Transverse colon (tissue), 4 donors: ENCODE measurements around the gene NUBP1. TPM values are rescaled to one million over a fixed set of nuclear protein-coding genes. Genes with fewer than 3 reads are reported as not detected.

Experiments used
- DNase-seq: peaks from one replicate; pipeline ENCODE4 v3.0.0-alpha.2; 2019
- H3K27ac ChIP-seq, 4 donors: fragments of 200-600 bp; sonication (generic); 2 replicates each; pipeline ENCODE4 v1.5.1; 2016 to 2018; ENCODE audit warnings: inconsistent platforms in 4 of 4
- H3K27me3 ChIP-seq: fragments of 200-600 bp; sonication (generic); 2 replicates; pipeline ENCODE4 v1.5.1; 2017; ENCODE audit warnings: inconsistent platforms
- H3K36me3 ChIP-seq, 4 donors: fragments of 200-600 bp; sonication (generic); 2 replicates each; pipeline ENCODE4 v1.5.1; 2017 to 2019; ENCODE audit warnings: inconsistent platforms in 4 of 4
- H3K4me1 ChIP-seq, 4 donors: fragments of 200-600 bp; sonication (generic); 2 replicates each; pipeline ENCODE4 v1.5.1; 2017 to 2020; ENCODE audit warnings: inconsistent platforms in 4 of 4
- H3K4me3 ChIP-seq, 4 donors: fragments of 200-600 bp; sonication (generic); 1 replicate in 1 of 4; 2 replicates in 3 of 4; pipeline versions ENCODE4 v1.5.1 to v1.6.1; 2017 to 2019; ENCODE audit warnings: inconsistent platforms in 4 of 4
- H3K9me3 ChIP-seq, 2 donors: fragments of 200-600 bp; sonication (generic); 2 replicates each; pipeline ENCODE4 v1.5.1; 2017 to 2019; ENCODE audit warnings: inconsistent platforms in 2 of 2
- CTCF ChIP-seq, 5 experiments: fragments of 200-600 bp in 3 of 5; fragments of 450-650 bp in 2 of 5; sonication (generic) in 3 of 5; IDR thresholded peaks; 1 replicate in 2 of 5; 2 replicates in 3 of 5; pipeline ENCODE4 v1.5.1; 2016 to 2017; ENCODE audit warnings: antibody characterized with exemption in 5 of 5, inconsistent platforms in 3 of 5, mild to moderate bottlenecking in 2 of 5, moderate library complexity in 1 of 5
- EP300 ChIP-seq: sonication (generic); formaldehyde crosslinking; IDR thresholded peaks from one replicate; pipeline ENCODE4 v1.6.1; 2017; ENCODE audit warnings: antibody characterized with exemption, low read depth
- POLR2A ChIP-seq: fragments of 450-650 bp; IDR thresholded peaks from one replicate; pipeline ENCODE4 v1.6.1; 2016; ENCODE audit warnings: antibody characterized with exemption, mild to moderate bottlenecking, moderate library complexity
- POLR2AphosphoS5 ChIP-seq, 3 donors: sonication (generic); formaldehyde crosslinking; IDR thresholded peaks; one replicate each; pipeline ENCODE4 v1.6.1; 2016; ENCODE audit warnings: antibody characterized with exemption in 3 of 3
- WGBS, 2 donors: methylation state at CpG; one replicate each; pipeline ENCODE4 v1.1.5; 2018; ENCODE audit warnings: low coverage in 1 of 2; 5-methylcytosine and 5-hydroxymethylcytosine counted together
- in situ Hi-C, 4 donors: fragments of 200-750 bp; cut with MboI; loops; one replicate each; pipeline versions ENCODE4 v1.15.0 to v1.15.1; 2017; ENCODE audit warnings: low sequenced_read_pairs in 3 of 4, low pct_ligation_motif_present in 1 of 4, low pct_unique_long_range_greater_than_20kb in 1 of 4
- intact Hi-C: fragments of 100-400 bp; cut with DNase I; formaldehyde crosslinking; loops from one replicate; pipeline ENCODE4 v1.15.1; 2023; ENCODE audit warnings: low total_unique reads
- total RNA-seq, 4 donors: library from RNA; depleted of rRNA; stranded (reverse); fragments of >200 nt; gene quantifications; one replicate each; pipeline ENCODE4 v1.1.0, GENCODE V29; 2016

NUBP1 gene
- total RNA-seq, 4 donors from 2014 or later: 11.6 to 23.8 (median 22.5) TPM

- peaks cover 0 to 17% (median 5%) of the 10 kb centered on the region in 4 donors for H3K36me3 ChIP-seq
- intact Hi-C loops: no loop called here
These were observed 7.7 kb downstream of the NUBP1 start for GRCh38 chr16:10751291-10751697.

GRCh38 chr16:10752843-10753523 is 9.3 kb downstream of the NUBP1 start:
- in situ Hi-C loops: loop anchor here in 3 of 4 donors (10.0 to 25.0 kb wide), 3 partner anchors 109 to 162 kb away; no protein-coding TSS in a partner anchor
- TF ChIP-seq POLR2A (no peak), POLR2AphosphoS5 (IDR thresholded peaks at IDR 0.05) (no peak), EP300 (no peak)
- Histone ChIP-seq H3K27ac (no peak overlapping the region), H3K9me3 (no peaks in the 10 kb centered on the region), H3K4me3 (no peak overlapping the region), H3K4me1 (peaks cover 0 to 7% (median 0%) of the 10 kb centered on the region in 4 donors), H3K27me3 (no peaks in the 10 kb centered on the region), H3K36me3 (peaks cover 0 to 27% (median 10%) of the 10 kb centered on the region in 4 donors)
- DNase-seq: peak; percentile 55
- intact Hi-C loops: no loop called here
- WGBS, 2 donors: 84 to 88% methylated on average over 4 to 10 of the region's 10 CpGs

More at GRCh38 chr16:10751291-10751697, 7.7 kb downstream of the NUBP1 start:
- TF ChIP-seq POLR2A (no peak), CTCF (IDR thresholded peaks at IDR 0.05) (no peak), POLR2AphosphoS5 (IDR thresholded peaks at IDR 0.05) (no peak), EP300 (no peak)
- no peak overlapping the region for H3K27ac ChIP-seq
- DNase-seq: no peak
- H3K27me3 ChIP-seq: no peaks in the 10 kb centered on the region
- peaks cover 0 to 7% (median 0%) of the 10 kb centered on the region in 4 donors for H3K4me1 ChIP-seq
- H3K4me3 ChIP-seq: no peak overlapping the region
- 77 to 87% methylated on average over 5 to 13 of the region's 13 CpGs for WGBS, 2 donors
- H3K9me3 ChIP-seq: no peaks in the 10 kb centered on the region
- in situ Hi-C loops: loop anchor here in 3 of 4 donors (10.0 to 25.0 kb wide), 3 partner anchors 111 to 164 kb away; no protein-coding TSS in a partner anchor

GRCh38 chr16:10753670-10754069 is 10.0 kb downstream of the NUBP1 start:
- in situ Hi-C loops (loop anchor here in 3 of 4 donors (10.0 to 25.0 kb wide), 3 partner anchors 109 to 161 kb away; no protein-coding TSS in a partner anchor), intact Hi-C loops (no loop called here)
- peaks cover 0 to 31% (median 12%) of the 10 kb centered on the region in 4 donors for H3K36me3 ChIP-seq
- DNase-seq: no peak
- 94 to 98% methylated on average over 7 of the region's 7 CpGs for WGBS, 2 donors
- no peaks in the 10 kb centered on the region for H3K27me3 ChIP-seq
- no peak overlapping the region for H3K27ac ChIP-seq
- H3K4me3 ChIP-seq: no peak overlapping the region
- no peak for TF ChIP-seq EP300
- TF ChIP-seq CTCF (IDR thresholded peaks at IDR 0.05): no peak
- TF ChIP-seq POLR2A: no peak
- TF ChIP-seq POLR2AphosphoS5 (IDR thresholded peaks at IDR 0.05): no peak
- peaks cover 0 to 7% (median 0%) of the 10 kb centered on the region in 4 donors for H3K4me1 ChIP-seq
- H3K9me3 ChIP-seq: no peaks in the 10 kb centered on the region

GRCh38 chr16:10754941-10755340 is 11.3 kb downstream of the NUBP1 start:
- Histone ChIP-seq H3K4me1 (peaks cover 0 to 3% (median 0%) of the 10 kb centered on the region in 4 donors), H3K27ac (no peak overlapping the region), H3K36me3 (peaks cover 0 to 43% (median 18%) of the 10 kb centered on the region in 4 donors), H3K9me3 (no peaks in the 10 kb centered on the region), H3K4me3 (no peak overlapping the region), H3K27me3 (no peaks in the 10 kb centered on the region)
- DNase-seq: no peak
- in situ Hi-C loops (loop anchor here in 3 of 4 donors (10.0 to 25.0 kb wide), 3 partner anchors 107 to 160 kb away; no protein-coding TSS in a partner anchor), intact Hi-C loops (no loop called here)
- WGBS, 2 donors: 91% methylated on average over 4 of the region's 4 CpGs; no CpG with 5 or more reads in 1 of the 2 donors
- TF ChIP-seq EP300 (no peak), POLR2A (no peak), CTCF (IDR thresholded peaks at IDR 0.05) (no peak), POLR2AphosphoS5 (IDR thresholded peaks at IDR 0.05) (no peak)
